DND-41 (cell line): Measurements from ENCODE around the gene NRG3.

Experiments used
- EZH2 ChIP-seq: IDR thresholded peaks from 3 replicates; pipeline ENCODE4 v1.6.1; 2012; ENCODE audit warnings: borderline replicate concordance, low read depth, mild to moderate bottlenecking, moderate library complexity, low read length, inconsistent platforms; ENCODE audit not compliant: severe bottlenecking
- TF ChIP-seq, protein P1 (sequence below): IDR thresholded peaks from 2 replicates; pipeline ENCODE4 v1.5.1; 2012; ENCODE audit warnings: borderline replicate concordance, low read length, moderate library complexity, mild to moderate bottlenecking; ENCODE audit not compliant: poor library complexity, severe bottlenecking; ENCODE audit errors: extremely low read depth

DNA sequence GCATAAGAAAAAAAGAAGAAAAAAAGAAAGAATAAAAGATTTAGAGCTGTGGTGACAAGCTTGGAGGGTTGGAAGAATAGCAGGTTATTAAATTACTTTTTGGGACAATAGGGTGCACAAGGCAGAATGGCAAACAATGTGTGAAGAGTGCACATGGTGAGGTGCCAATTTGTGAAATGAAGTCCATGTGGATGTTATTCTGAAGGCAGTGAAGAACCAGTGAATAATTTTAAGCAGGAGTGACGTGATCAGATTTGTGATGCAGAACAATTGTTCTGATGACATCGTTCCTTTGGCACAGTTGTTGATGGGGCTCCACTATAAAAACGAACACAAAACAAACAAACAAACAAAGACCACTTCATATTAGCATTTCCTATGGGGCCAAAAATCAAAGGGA, 700.3 kb downstream of the NRG3 start:
- TF ChIP-seq, protein P1, sequence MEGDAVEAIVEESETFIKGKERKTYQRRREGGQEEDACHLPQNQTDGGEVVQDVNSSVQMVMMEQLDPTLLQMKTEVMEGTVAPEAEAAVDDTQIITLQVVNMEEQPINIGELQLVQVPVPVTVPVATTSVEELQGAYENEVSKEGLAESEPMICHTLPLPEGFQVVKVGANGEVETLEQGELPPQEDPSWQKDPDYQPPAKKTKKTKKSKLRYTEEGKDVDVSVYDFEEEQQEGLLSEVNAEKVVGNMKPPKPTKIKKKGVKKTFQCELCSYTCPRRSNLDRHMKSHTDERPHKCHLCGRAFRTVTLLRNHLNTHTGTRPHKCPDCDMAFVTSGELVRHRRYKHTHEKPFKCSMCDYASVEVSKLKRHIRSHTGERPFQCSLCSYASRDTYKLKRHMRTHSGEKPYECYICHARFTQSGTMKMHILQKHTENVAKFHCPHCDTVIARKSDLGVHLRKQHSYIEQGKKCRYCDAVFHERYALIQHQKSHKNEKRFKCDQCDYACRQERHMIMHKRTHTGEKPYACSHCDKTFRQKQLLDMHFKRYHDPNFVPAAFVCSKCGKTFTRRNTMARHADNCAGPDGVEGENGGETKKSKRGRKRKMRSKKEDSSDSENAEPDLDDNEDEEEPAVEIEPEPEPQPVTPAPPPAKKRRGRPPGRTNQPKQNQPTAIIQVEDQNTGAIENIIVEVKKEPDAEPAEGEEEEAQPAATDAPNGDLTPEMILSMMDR, result no peak
- TF ChIP-seq EZH2, result no peak
